HG02970 (cell line): ENCODE data around the gene RPSA.
"Not testable (repeated sequence)": the region's sequence is repeated elsewhere in the genome, so short reads cannot be mapped to it uniquely, and the experiment has no call there.

Experiments used
- ATAC-seq: cut with Tn5 transposase; IDR thresholded peaks from one replicate; pipeline ENCODE4 v1.9.1; 2021; ENCODE audit warnings: mild to moderate bottlenecking, moderate library complexity, moderate number of reproducible peaks; ENCODE audit not compliant: unreplicated experiment, low FRiP score

Gene RPSA

DNA sequence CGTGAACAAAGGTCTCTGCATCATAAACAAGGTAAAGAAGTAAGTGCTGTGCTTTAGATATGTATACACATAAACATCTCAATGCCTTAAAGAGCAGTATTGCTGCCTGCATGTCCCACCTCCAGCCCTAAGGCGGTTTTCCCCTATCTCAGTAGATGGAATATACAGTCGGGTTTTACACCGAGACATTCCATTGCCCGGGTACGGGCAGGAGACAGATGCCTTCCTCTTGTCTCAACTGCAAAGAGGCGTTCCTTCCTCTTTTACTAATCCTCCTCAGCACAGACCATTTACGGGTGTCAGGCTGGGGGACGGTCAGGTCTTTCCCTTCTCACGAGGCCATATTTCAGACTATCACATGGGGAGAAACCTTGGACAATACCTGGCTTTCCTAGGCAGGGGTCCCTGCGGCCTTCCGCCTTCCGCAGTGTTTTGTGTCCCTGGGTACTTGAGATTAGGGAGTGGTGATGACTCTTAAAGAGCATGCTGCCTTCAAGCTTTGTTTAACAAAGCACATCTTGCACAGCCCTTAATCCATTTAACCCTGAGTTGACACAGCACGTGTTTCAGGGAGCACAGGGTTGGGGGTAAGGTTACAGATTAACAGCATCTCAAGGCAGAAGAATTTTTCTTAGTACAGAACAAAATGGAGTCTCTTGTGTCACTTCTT, 12.2 kb downstream of the RPSA start:
- ATAC-seq = not testable (repeated sequence)

DNA sequence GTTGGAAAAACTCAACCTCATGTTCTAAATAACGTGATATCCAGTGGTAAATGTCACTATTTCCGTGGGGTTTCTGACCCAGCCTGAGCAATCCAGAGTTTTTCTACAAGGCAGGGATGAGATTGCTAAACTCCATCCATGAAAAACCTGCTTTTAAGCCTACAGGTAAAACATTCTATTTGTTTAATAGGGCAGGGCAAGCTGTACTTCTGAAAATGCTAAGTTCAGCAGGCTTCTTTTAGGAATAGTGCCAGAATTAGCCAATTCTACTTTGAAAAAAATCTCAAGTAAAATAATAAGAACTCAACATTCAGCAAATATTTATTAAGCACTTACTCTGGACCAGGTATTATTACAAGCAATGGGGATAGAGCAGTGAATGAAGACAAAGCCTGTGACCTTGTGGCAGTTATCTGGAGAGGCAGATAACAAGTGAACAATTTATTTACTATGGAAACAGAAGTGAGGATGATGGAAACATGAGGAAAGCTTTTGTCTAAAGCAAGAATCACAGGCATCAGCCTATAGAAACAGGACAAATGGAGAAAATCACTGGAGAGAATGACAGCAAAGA, 13.3 kb downstream of the RPSA start:
- no peak for ATAC-seq

DNA sequence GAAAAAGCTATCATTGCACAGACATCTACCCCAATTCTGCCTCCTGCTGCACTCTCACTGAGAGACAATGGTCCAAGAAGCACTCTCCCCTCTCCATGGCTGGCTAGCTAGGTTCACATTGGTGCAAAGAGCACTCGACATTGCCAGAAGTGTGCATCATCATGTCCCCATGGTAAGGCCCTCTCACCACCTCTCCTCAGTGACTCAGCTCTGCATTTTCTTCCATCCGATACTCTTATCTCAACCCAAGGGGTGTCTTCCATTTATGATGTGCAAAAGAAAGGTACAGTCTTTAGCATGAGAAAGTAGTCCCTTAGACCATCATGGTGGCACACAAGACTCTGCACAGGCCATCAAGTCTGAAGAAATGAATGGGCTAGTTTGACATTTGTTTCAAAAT, 14.0 kb downstream of the RPSA start:
- ATAC-seq = no peak

DNA sequence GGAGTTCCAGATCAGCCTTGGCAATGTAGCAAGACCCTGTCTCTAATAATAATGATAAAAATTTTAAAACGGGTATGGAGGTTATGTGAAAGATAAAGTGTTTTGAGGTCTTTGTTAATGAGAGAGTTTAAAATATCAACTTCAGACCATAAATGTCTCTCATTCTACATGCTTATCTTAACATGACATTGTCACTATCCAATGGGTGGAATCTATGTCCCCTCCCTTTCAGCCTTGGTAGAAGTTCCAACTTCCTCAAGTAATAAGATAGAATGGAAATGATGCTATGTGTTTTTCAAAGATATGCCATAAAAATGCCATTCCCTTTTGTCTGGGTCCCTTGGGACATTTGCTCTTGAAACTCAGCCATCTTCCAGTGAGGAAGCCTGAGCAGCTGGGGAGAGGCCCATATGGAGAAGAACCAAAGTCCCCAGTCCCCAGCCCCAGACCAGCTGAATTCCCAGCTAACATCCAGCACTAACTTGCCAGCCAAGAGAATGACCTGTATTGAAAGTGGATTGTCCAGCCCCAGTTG, 17.0 kb downstream of the RPSA start:
- no peak for ATAC-seq

DNA sequence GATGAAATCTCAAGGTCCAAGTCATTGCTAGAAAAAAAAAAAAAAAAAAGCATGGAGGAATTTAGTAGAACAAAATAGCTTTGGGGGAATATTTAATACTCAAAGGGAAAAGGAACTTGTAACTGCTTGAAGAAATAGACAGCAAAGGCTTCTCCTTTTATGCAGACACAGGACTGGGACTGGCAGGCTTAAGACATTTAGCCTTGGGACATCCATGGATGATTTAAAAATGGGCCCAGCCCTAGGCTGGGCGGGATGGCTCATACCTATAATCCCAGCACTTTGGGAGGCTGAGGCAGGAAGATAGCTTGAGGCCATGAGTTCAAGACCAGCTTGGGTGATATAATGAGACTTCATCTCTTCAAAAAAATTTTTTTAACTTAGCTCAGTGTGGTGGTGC, 19.8 kb downstream of the RPSA start:
- ATAC-seq = no peak

DNA sequence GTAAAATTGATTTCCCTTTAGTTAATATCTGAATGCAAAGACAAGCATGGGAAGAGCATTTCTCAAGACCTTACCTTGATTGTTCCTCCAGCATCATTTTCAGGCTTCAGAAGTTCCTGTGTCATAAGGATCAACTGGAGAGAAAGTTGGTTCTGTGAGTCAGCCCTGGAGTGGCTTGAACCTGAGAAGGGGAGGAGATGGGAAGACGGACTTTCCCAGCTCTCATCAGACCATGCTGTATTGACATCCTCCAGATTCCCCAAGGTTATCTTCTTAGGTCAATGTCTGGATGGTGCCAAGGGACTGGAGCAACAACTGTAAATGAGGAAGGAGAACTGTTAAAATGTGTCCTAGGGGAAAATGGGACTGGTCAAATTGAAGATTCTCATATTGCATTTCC, 21.0 kb downstream of the RPSA start:
- no peak for ATAC-seq

DNA sequence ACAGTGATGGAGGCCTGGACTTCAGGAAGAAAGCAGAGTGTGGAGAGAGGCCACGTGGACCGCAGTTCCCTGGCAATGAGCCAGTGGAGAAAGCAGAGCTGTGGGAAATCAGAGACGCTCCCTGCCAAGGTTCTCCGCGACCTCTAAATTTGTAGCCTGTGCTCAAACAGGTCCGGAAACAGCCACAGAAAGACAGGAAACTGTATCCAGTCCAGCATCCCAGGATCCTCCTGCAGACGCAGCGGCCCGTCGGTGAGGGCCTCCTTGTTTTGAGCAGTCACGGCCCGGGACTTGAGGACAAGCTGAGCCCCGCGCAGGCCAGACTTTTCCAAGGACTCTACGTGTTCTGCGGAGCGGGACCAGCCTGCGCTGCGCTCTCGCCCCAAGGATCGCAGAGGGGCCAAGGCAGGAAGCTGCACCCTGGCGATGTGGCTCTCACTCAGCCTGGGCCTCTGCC, 22.3 kb downstream of the RPSA start:
- ATAC-seq = no peak

DNA sequence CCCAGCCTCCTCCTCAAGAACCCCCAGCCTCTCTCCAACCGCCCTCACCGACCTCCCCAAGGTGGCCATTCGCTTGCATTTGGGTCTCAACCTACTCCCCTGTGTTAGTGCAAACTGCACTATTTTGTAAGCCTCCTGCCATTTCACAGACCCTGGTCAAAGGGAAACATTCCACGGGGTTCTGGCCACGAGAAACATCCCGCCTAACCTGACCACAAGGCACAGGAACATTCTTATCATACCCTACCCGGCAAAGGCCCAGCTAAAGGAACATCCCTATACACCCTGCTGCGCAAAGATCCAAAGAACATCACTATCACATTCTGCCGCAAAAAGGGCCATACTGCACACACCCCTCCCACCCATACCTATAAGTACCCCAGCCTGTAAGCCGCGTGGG, 22.9 kb downstream of the RPSA start:
- no peak for ATAC-seq

DNA sequence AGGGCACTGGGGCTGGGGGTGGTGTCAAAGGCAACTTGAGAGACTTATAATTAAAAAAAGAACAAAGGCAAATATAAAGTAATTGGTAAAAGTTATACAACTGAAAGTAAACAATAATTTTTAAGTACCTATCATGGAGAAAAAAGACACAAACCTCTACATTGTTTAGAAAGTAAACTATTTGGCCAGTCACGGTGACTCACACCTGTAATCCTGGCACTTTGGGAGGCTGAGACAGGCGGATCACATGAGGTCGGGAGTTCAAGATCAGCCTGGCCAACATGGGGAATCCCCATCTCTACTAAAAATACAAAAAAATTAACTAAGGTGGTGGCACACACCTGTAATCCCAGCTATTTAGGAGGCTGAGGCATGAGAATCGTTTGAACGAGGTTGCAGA, 25.8 kb downstream of the RPSA start:
- ATAC-seq = no peak

DNA sequence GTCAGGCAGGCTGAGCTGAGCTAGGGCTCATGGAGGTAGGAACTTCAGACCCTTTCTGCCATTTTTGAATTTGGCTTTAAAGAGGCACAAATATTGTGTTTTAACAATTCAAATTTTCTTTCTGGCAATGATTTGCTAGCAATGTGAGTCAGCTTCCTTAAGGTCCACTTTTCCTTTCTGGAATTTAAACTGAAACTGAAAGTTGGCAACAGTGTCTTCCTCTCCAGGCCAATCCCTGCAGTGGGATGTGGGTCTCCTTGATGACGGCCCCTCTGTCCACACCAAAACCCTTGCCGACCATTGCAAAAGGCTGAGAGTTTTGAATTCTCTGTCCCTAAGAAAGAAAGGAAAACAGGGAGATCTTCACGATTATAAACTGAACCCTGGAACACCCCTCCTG, 27.1 kb downstream of the RPSA start:
- ATAC-seq = no peak

DNA sequence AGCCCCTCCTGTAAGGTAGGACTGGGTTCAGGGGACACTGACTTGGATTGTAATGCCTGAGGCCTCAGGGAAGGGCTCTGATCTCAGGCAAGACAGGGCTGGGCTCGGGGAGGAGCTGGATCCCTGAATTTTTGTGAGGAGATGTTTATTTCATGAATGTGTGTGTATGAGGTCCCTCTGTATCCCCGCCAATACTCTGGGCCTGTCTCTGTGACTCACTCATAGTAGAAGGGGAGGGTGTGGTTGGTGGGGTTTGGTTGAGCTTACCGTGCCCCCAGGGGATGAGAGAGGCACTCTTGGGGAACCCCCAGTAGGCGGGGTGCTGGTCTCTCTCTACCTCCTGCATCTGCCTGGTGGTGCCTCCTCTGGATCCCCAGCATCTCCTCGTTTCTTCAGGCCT, 28.1 kb downstream of the RPSA start:
- ATAC-seq = no peak

DNA sequence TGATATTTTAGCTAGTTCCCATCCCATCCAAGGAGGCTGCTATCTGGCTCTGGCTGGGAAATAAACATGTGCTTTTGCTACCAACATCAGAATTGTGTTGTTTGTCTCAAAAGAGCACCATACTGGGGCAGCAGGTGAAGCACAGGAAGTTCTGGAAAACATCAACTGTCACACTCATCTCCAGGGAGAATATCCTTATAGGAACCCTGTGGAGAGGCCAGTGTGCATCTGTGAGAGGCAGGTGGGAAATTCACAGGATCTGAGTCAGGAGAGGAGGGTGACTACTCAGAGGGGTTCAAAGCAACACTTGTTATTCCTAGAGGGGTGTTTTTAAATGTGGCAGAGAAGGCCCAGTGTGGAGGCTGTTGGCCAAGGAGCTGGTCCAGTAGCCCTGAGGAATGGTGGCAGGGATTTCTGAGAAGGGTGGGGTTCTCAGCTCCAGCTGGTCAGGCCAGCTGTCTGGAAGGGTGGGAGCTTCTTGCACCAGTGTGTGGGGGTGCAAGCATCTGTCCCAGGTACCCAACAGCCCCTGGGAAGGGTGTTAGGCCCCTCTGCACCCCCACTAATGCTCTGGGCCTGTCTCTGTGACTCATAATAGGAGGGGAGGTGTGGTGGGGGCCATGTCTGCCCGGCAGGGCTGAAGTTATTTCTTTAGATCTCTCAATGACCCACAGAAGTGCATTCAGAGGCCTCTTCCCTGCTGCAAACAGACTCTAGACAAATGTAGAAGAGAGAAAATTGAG, 28.7 kb downstream of the RPSA start:
- ATAC-seq = no peak

DNA sequence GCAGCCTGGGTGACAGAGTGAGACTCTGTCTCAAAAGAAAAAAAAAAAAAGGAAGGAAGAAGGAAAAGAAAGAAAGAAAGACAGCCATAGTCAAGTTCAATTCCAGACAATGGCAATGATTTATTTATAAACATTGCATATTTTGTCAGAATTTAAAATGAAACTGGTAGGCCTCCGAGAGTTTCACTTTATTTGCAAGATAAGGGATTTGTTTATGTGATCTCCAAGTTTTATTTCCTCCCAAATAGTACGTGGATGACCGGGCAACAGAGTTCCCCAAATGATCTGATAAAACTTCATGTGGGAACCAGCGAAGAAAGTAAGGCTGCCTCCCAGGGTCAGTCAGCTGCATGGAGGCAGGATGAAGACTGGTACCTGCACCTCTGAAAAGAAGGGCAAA, 32.4 kb downstream of the RPSA start:
- no peak for ATAC-seq

DNA sequence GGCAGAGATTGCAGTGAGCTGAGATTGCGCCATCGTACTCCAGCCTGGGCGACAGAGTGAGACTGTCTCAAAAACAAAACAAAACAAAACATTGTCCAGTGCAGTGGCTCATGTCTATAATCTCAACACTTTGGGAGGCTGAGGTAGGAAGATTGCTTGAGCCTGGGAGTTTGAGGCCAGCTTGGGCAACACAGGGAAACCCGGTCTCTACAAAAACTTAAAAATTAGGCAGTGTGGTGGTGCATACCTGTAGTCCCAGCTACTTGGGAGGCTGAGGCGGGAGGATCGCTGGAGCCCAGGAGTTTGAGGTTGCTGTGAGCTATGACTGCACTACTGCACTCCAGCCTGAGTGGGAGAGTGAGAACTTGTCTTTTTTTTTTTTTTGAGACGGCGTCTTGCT, 33.8 kb downstream of the RPSA start:
- ATAC-seq = no peak

DNA sequence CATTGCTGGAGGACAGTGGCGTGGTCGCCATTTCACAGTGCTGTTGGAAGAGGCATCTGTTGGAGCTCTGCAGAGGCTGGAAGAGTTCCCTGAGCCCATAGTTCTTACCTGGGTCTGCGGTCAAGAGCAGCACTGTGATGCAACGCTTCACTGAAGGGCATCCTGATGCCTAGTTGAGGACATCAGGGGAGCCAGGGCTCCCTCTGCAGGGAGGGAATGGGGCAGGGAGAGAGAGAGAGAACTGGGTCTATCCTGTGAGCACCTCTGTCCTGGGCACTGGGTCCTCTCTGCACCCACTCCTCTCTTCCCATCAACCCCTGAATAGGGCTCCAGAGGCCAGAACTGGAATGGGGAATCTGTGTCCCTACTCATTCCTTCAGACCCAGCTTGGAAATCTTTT, 37.0 kb downstream of the RPSA start:
- ATAC-seq = no peak

DNA sequence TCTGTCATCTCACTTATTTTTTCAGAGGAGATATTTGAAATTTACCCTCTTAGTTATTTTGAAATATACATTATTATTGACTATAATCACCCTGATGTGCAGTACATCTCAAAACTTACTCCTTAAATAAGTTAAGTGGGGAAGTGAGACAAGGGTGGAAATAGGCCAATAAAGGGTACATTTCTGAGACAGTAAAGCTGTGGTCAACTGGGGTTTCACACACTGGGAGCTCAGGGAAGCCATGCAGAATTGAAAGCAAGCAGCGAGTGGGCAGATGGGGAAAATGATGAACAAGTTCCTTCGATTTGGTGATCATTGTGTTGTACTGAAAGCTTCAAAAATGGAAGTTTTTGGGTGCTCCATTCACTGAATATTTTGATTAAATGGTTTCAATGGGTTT, 39.4 kb downstream of the RPSA start:
- ATAC-seq = no peak

DNA sequence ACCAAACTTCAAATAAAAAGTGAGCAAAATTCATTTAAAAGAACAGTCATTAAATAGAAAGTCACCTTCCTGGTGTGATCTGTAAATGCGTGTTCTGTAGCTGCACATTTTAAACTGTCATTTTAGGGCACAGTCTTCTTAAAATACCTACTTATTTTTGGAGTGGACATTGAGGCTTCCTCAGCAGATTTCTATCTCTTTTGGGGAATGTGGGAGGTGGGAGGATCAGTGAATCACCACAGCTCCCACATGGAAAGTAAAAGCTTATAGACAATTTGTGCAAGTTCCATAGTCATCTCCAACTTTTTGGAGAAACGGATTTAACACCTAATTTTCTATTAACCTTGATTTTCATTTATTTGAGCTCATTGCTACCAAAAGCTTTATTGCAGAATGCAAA, 39.9 kb downstream of the RPSA start:
- no peak for ATAC-seq

DNA sequence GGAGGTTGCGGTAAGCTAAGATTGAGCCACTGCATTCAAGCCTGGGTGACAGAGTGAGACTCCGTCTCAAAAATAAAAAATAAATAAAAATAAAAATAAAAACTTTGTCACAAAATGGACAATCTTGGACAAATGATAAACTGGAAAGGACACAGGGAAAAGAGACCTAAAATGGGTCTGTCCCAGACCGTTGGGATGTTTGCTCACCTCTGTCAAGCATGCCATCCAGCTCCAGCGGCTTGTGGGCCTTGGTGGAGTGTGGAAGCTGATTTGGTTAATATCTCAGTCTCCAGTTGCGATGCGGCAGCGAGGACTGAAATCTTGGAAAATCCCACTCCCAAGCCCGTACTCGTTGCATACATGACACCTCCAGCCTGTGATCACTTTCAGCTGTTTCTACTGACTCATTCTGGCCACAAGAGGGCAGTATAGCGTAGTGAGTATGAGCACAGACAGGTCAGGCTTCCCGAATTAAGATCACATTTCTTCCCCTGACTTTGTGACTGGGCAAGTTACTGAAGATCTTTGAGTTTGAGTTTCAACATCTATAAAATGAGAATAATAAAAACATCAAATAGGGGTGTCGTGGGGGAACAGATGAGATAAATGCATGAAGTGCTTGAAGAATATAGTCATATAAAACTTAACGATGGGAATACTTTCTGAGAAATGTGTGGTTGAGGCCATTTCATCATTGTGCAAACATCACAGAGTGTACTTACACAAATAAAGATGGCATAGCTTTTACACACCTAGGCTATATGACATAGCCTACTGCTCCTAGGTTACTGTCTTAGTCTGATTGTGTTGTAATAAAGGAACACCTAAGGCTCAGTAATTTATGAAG, 41.3 kb downstream of the RPSA start:
- ATAC-seq = peak; percentile 74

DNA sequence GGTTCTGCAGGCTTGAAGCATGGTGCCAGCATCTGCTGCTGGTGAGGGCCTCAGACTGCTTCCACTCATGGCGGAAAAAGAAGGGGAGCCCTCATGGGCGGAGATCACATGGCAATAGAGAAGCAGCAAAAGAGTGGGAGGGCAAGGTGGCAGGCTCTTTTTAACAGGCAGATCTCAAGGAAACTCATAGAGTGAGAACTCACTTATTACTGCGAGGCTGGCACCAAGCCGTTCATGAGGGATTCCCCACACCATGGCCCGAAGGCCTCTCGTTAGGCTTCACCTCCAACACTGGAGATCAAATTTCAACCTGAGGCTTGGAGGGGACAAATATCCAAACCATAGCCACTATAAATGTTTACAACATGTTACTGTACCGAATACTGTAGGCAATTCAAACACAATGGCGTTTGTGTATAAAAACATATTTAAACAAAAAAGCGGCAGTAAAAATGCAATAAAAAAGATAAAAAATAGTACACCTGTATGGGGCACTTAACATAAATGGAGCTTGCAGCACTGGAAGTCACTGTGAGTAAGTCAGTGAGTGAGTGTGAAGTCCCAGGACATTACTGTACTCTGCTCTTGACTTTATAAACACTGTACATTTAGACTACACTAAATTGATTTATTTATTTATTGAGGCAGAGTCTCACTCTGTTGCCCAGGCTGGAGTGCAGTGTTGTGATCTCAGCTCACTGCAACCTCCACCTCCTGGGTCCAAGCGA, 42.1 kb downstream of the RPSA start:
- ATAC-seq = no peak

DNA sequence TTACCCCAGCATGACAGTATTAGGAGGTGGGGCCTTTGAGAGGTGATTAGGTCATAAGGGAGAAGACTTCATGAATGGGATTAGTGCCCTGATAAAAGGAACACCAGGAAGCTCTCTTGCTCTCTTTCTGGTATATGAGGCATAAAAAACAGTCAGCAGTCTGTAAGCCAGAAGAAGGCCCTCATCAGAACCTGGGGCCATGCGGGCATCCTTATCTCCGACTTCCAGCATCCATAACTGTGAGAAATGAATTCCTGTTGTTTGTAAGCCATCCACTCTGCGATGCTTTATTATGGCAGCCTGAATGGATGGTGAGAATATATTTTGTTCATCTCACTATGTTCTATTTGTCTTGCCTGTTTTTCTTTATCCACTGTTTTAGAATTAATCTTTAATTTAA, 43.3 kb downstream of the RPSA start:
- ATAC-seq = no peak
